HL-60 (cell line): Measurements from ENCODE around the gene GDF7.

Experiments
- CTCF ChIP-seq: IDR thresholded peaks from one replicate; pipeline ENCODE4 v1.5.1; 2011; ENCODE audit warnings: low read length, control low read depth, inconsistent platforms; ENCODE audit not compliant: insufficient read depth
- GABPA ChIP-seq: IDR thresholded peaks from 2 replicates; pipeline ENCODE4 v1.6.1; 2012; ENCODE audit warnings: low read depth

GRCh38 chr2:20641123-20641985 is 25.6 kb upstream of the GDF7 start:
- no peak for TF ChIP-seq GABPA
- TF ChIP-seq CTCF: no peak
